Prostate gland (tissue), 2 donors: ENCODE data around the gene ATF7IP2. TPM values are rescaled to one million over a fixed set of nuclear protein-coding genes. Genes with fewer than 3 reads are reported as not detected.
"Not testable (repeated sequence)": the region's sequence is repeated elsewhere in the genome, so short reads cannot be mapped to it uniquely, and the experiment has no call there.

Experiments used
- DNase-seq: peaks from one replicate; pipeline ENCODE4 v3.0.0-alpha.2; 2019; ENCODE audit warnings: low spot score
- H3K27ac ChIP-seq, 2 donors: fragments of 200-600 bp; sonication (generic); 2 replicates each; pipeline ENCODE4 v1.5.1; 2017 to 2019
- H3K27me3 ChIP-seq: fragments of 200-600 bp; sonication (generic); replicated peaks from 2 replicates; pipeline ENCODE4 v1.5.1; 2019; ENCODE audit not compliant: insufficient read depth
- H3K36me3 ChIP-seq, 2 donors: fragments of 200-600 bp; sonication (generic); 1 replicate in 1 of 2; 2 replicates in 1 of 2; pipeline versions ENCODE4 v1.5.1 to v1.8.1; 2017 to 2019
- H3K4me1 ChIP-seq: fragments of 200-600 bp; sonication (generic); replicated peaks from 2 replicates; pipeline ENCODE4 v1.5.1; 2019
- H3K4me3 ChIP-seq, 2 donors: fragments of 200-600 bp; sonication (generic); 2 replicates each; pipeline ENCODE4 v1.5.1; 2017 to 2019
- H3K9me3 ChIP-seq: fragments of 200-600 bp; sonication (generic); 2 replicates; pipeline ENCODE4 v1.5.1; 2017
- CTCF ChIP-seq, 4 experiments: fragments of 200-600 bp in 2 of 4; fragments of 450-650 bp in 2 of 4; sonication (generic) in 2 of 4; IDR thresholded peaks; 1 replicate in 3 of 4; 2 replicates in 1 of 4; pipeline ENCODE4 v1.5.1; 2016 to 2019; ENCODE audit warnings: antibody characterized with exemption in 4 of 4, mild to moderate bottlenecking in 2 of 4, moderate library complexity in 2 of 4
- POLR2A ChIP-seq: fragments of 450-650 bp; IDR thresholded peaks from one replicate; pipeline ENCODE4 v1.6.1; 2016; ENCODE audit warnings: antibody characterized with exemption, mild to moderate bottlenecking
- POLR2AphosphoS5 ChIP-seq: sonication (generic); formaldehyde crosslinking; IDR thresholded peaks from one replicate; pipeline ENCODE4 v1.6.1; 2017; ENCODE audit warnings: antibody characterized with exemption
- WGBS: methylation state at CpG from one replicate; pipeline ENCODE4 v1.1.5; 2018; 5-methylcytosine and 5-hydroxymethylcytosine counted together
- intact Hi-C: fragments of 100-400 bp; cut with DNase I; formaldehyde crosslinking; loops from one replicate; pipeline ENCODE4 v1.14.2; 2022
- total RNA-seq, 2 donors: library from RNA; depleted of rRNA; stranded (reverse); fragments of >200 nt; gene quantifications; one replicate each; pipeline ENCODE4 v1.1.0, GENCODE V29; 2016

The ATF7IP2 gene
- total RNA-seq, 2 donors from 2014 or later, result 1.2 to 94.3 TPM

- TF ChIP-seq POLR2A (no peak), CTCF (IDR thresholded peaks at IDR 0.05) (no peak), POLR2AphosphoS5 (no peak)
- H3K27me3 ChIP-seq, result no peaks in the 10 kb centered on the region
- no peak overlapping the region for H3K4me3 ChIP-seq
- WGBS, result 71% methylated on average over 3 of the region's 3 CpGs
- H3K36me3 ChIP-seq, result no peaks in the 10 kb centered on the region
- intact Hi-C loops, result no loop called here
- H3K9me3 ChIP-seq, result no peaks in the 10 kb centered on the region
- H3K27ac ChIP-seq, result no peak overlapping the region
- H3K4me1 ChIP-seq, result no peaks in the 10 kb centered on the region
- DNase-seq, result no peak
Measured at GRCh38 chr16:10428433-10429168, 42.7 kb downstream of the ATF7IP2 start.

GRCh38 chr16:10429299-10429969 lies 43.6 kb downstream of the ATF7IP2 start:
- H3K4me1 ChIP-seq, H3K27me3 ChIP-seq, H3K36me3 ChIP-seq, intact Hi-C loops, H3K27ac ChIP-seq, H3K9me3 ChIP-seq, DNase-seq, H3K4me3 ChIP-seq: not testable (repeated sequence)
- WGBS, result 84% methylated on average over 12 of the region's 12 CpGs

DNA sequence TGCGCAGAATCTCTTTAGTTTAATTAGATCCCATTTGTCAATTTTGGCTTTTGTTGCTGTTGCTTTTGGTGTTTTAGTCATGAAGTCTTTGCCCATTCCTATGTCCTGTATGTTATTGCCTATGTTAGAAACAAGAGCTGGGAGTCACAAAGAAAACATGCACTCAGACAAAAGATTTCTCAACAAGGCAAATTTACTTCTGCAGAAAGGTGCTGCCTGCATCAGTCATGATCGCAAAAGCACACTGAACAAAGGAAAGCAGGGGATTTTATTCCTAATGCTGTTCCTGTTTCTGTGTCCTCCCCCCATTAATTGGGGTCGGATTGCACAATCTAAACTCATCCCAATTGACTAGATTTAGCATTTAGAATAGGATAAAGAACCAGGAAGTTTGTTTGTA lies 55.9 kb downstream of the ATF7IP2 start:
- no peak for TF ChIP-seq POLR2AphosphoS5
- no peak for TF ChIP-seq CTCF (IDR thresholded peaks at IDR 0.05)
- no peak for TF ChIP-seq POLR2A

DNA sequence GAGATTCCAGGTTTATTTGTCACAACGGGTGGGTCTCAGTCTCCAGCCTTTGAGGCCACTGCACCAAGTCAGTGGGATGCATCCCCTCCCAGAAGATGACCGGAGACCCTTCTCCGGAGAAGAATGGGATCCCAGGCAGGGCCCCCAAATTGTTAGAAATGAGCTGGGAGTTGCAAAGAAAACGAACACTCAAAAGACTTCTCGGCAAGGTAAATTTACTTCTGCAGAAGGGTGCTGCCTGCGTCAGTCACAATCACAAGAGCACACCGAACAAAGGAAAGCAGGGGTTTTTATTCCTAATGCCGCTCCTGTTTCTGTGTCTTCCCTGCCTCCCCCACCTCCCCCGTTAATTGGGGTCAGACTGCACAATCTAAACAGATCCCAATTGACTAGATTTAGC lies 61.4 kb downstream of the ATF7IP2 start:
- no peak overlapping the region for H3K27ac ChIP-seq
- no peaks in the 10 kb centered on the region for H3K36me3 ChIP-seq
- H3K9me3 ChIP-seq, result no peaks in the 10 kb centered on the region
- TF ChIP-seq POLR2A (no peak), CTCF (IDR thresholded peaks at IDR 0.05) (no peak), POLR2AphosphoS5 (no peak)
- intact Hi-C loops, result no loop called here
- no peak overlapping the region for H3K4me3 ChIP-seq
- H3K27me3 ChIP-seq, result no peaks in the 10 kb centered on the region
- WGBS, result 99% methylated on average over 9 of the region's 9 CpGs
- H3K4me1 ChIP-seq, result no peaks in the 10 kb centered on the region
- DNase-seq, result no peak

More for the DNA sequence above, 55.9 kb downstream of the ATF7IP2 start:
- no peaks in the 10 kb centered on the region for H3K9me3 ChIP-seq
- no peak overlapping the region for H3K4me3 ChIP-seq
- H3K4me1 ChIP-seq, result no peaks in the 10 kb centered on the region
- 84% methylated on average over 3 of the region's 3 CpGs for WGBS
- no peaks in the 10 kb centered on the region for H3K36me3 ChIP-seq
- no peak overlapping the region for H3K27ac ChIP-seq
- DNase-seq, result no peak
- intact Hi-C loops, result no loop called here
- no peaks in the 10 kb centered on the region for H3K27me3 ChIP-seq

DNA sequence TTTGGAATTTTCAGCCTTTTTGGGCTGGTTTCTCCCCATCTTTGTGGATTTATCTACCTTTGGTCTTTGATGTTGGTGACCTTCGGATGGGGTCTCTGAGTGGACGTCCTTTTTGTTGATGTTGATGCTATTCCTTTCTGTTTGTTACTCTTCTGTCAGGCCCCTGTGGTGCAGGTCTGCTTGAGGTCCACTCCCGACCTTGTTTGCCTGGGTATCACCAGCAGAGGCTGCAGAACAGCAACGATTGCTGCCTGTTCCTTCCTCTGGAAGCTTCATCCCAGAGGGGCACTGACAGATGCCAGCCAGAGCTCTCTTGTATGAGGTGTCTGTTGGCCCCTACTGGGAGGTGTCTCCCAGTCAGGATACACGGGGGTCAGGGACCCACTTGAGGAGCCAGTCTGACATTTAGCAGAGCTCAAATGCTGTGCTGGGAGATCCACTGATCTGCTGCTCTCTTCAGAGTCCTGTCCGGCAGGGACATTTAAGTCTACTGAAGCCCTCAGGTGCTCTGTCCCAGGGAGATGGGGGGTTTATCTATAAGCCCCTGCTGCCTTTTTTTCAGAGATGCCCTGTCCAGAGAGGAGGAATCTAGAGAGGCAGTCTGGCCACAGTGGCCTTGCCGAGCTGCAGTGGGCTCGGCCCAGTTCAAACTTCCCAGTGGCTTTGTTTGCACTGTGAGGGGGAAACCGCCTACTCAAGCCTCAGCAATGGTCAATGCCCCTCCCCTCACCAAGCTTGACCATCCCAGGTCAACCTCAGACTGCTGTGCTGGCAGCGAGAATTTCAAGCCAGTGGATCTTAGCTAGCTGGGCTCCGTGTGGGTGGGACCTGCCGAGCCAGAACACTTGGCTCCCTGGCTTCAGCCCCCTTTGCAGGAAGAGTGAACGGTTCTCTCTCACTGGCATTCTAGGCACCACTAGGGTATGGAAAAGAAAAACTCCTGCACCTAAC lies 66.6 kb downstream of the ATF7IP2 start:
- H3K36me3 ChIP-seq, DNase-seq, H3K4me1 ChIP-seq, intact Hi-C loops, H3K27ac ChIP-seq, H3K27me3 ChIP-seq, H3K9me3 ChIP-seq, H3K4me3 ChIP-seq: not testable (repeated sequence)
- 93% methylated on average over 12 of the region's 13 CpGs for WGBS
